IPS DF 6.9 (cell line): ENCODE results near the gene NMNAT2.

Experiments used
- DNase-seq: peaks from one replicate; pipeline ENCODE4 v3.0.0-alpha.2; 2013; ENCODE audit warnings: low read depth, low spot score
- H3K27ac ChIP-seq: one replicate; pipeline ENCODE4 v1.5.1; 2013; ENCODE audit warnings: low read length, control low read depth
- H3K27me3 ChIP-seq: 2 replicates; pipeline ENCODE4 v1.6.1; 2013; ENCODE audit warnings: mild to moderate bottlenecking, low read length; ENCODE audit not compliant: control insufficient read depth, insufficient read depth
- H3K36me3 ChIP-seq: 2 replicates; pipeline ENCODE4 v1.6.1; 2013; ENCODE audit warnings: low read length; ENCODE audit not compliant: control insufficient read depth, insufficient read depth
- H3K4me1 ChIP-seq: 2 replicates; pipeline ENCODE4 v1.6.1; 2013; ENCODE audit warnings: low read length; ENCODE audit not compliant: control insufficient read depth, insufficient read depth
- H3K4me3 ChIP-seq: 2 replicates; pipeline ENCODE4 v1.5.1; 2013; ENCODE audit warnings: mild to moderate bottlenecking, low read length
- H3K9me3 ChIP-seq: 2 replicates; pipeline ENCODE4 v1.6.1; 2013; ENCODE audit warnings: low read length, inconsistent platforms; ENCODE audit not compliant: control insufficient read depth, insufficient read depth
- WGBS: extraction: QIAGEN DNeasy Blood & Tissue Kit; methylation state at CpG from one replicate; pipeline ENCODE4 v1.1.7; 2013; ENCODE audit warnings: mixed read lengths, missing lambda C conversion rate; ENCODE audit not compliant: insufficient read length, insufficient coverage; 5-methylcytosine and 5-hydroxymethylcytosine counted together

The NMNAT2 gene

GRCh38 chr1:183353597-183353996 lies 64.6 kb downstream of the NMNAT2 start:
- Histone ChIP-seq H3K4me3 (no peak overlapping the region), H3K27me3 (no peaks in the 10 kb centered on the region), H3K36me3 (no peaks in the 10 kb centered on the region), H3K27ac (no peak overlapping the region), H3K4me1 (peaks cover 4% of the 10 kb centered on the region; the same call in 1 of the 2 replicates), H3K9me3 (no peaks in the 10 kb centered on the region)
- no peak for DNase-seq
- no CpG with 5 or more reads among the region's 1 CpG for WGBS

GRCh38 chr1:183349201-183349711 lies 68.9 kb downstream of the NMNAT2 start:
- H3K27me3 ChIP-seq: no peaks in the 10 kb centered on the region
- DNase-seq: no peak
- no peak overlapping the region for H3K27ac ChIP-seq
- H3K36me3 ChIP-seq: no peaks in the 10 kb centered on the region
- H3K9me3 ChIP-seq: no peaks in the 10 kb centered on the region
- H3K4me3 ChIP-seq: no peak overlapping the region
- peaks cover 4% of the 10 kb centered on the region; the same call in 1 of the 2 replicates for H3K4me1 ChIP-seq
- no CpG with 5 or more reads among the region's 6 CpGs for WGBS

GRCh38 chr1:183346276-183346732 lies 71.9 kb downstream of the NMNAT2 start:
- no peaks in the 10 kb centered on the region for H3K9me3 ChIP-seq
- H3K27me3 ChIP-seq: no peaks in the 10 kb centered on the region
- no peak overlapping the region for H3K4me3 ChIP-seq
- WGBS: no CpG with 5 or more reads among the region's 8 CpGs
- DNase-seq: no peak
- H3K36me3 ChIP-seq: no peaks in the 10 kb centered on the region
- peaks cover 4% of the 10 kb centered on the region; the same call in 1 of the 2 replicates for H3K4me1 ChIP-seq
- no peak overlapping the region for H3K27ac ChIP-seq

GRCh38 chr1:183339556-183340167 lies 78.5 kb downstream of the NMNAT2 start:
- no CpG with 5 or more reads among the region's 4 CpGs for WGBS
- H3K4me1 ChIP-seq: no peaks in the 10 kb centered on the region
- H3K36me3 ChIP-seq: no peaks in the 10 kb centered on the region
- no peaks in the 10 kb centered on the region for H3K27me3 ChIP-seq
- no peak overlapping the region for H3K4me3 ChIP-seq
- H3K9me3 ChIP-seq: no peaks in the 10 kb centered on the region
- DNase-seq: no peak
- H3K27ac ChIP-seq: no peak overlapping the region

- Histone ChIP-seq H3K4me3 (no peak overlapping the region), H3K27me3 (no peaks in the 10 kb centered on the region), H3K4me1 (peaks cover 7% of the 10 kb centered on the region; the same call in 1 of the 2 replicates), H3K9me3 (no peaks in the 10 kb centered on the region), H3K36me3 (no peaks in the 10 kb centered on the region), H3K27ac (no peak overlapping the region)
- peak; percentile 25 for DNase-seq
- no CpG with 5 or more reads among the region's 10 CpGs for WGBS
Observed at GRCh38 chr1:183331091-183331742, 87.0 kb downstream of the NMNAT2 start.

- no peaks in the 10 kb centered on the region for H3K27me3 ChIP-seq
- no peak overlapping the region for H3K27ac ChIP-seq
- no peaks in the 10 kb centered on the region for H3K36me3 ChIP-seq
- DNase-seq: no peak
- no CpG with 5 or more reads among the region's 4 CpGs for WGBS
- peaks cover 7% of the 10 kb centered on the region; the same call in 1 of the 2 replicates for H3K4me1 ChIP-seq
- H3K4me3 ChIP-seq: no peak overlapping the region
- no peaks in the 10 kb centered on the region for H3K9me3 ChIP-seq
Observed at GRCh38 chr1:183330335-183330734, 87.8 kb downstream of the NMNAT2 start.

- no CpG with 5 or more reads among the region's 1 CpG for WGBS
- Histone ChIP-seq H3K4me3 (no peak overlapping the region), H3K27ac (no peak overlapping the region), H3K36me3 (no peaks in the 10 kb centered on the region), H3K9me3 (no peaks in the 10 kb centered on the region), H3K4me1 (peaks cover 7% of the 10 kb centered on the region; the same call in 1 of the 2 replicates), H3K27me3 (no peaks in the 10 kb centered on the region)
- DNase-seq: no peak
Observed at GRCh38 chr1:183328371-183328770, 89.8 kb downstream of the NMNAT2 start.

GRCh38 chr1:183327434-183328290 lies 90.5 kb downstream of the NMNAT2 start:
- no peak overlapping the region for H3K27ac ChIP-seq
- DNase-seq: no peak
- no peaks in the 10 kb centered on the region for H3K36me3 ChIP-seq
- H3K4me1 ChIP-seq: peaks cover 7% of the 10 kb centered on the region; the same call in 1 of the 2 replicates
- no peaks in the 10 kb centered on the region for H3K27me3 ChIP-seq
- no peaks in the 10 kb centered on the region for H3K9me3 ChIP-seq
- WGBS: no CpG with 5 or more reads among the region's 11 CpGs
- no peak overlapping the region for H3K4me3 ChIP-seq

- DNase-seq: no peak
- H3K9me3 ChIP-seq: no peaks in the 10 kb centered on the region
- no peak overlapping the region for H3K27ac ChIP-seq
- no peak overlapping the region for H3K4me3 ChIP-seq
- no peaks in the 10 kb centered on the region for H3K27me3 ChIP-seq
- peaks cover 2% of the 10 kb centered on the region for H3K4me1 ChIP-seq
- H3K36me3 ChIP-seq: no peaks in the 10 kb centered on the region
- no CpG with 5 or more reads among the region's 7 CpGs for WGBS
Observed at GRCh38 chr1:183323849-183324683, 94.1 kb downstream of the NMNAT2 start.
